PC-3 (cell line): Measurements from ENCODE around the gene SH3BP5.

Source experiments
- EZH2 ChIP-seq: fragments of 300-600 bp; sonication (generic); IDR thresholded peaks from one replicate; pipeline ENCODE4 v1.6.1; 2017; ENCODE audit warnings: antibody characterized with exemption, mild to moderate bottlenecking, low read length; ENCODE audit not compliant: unreplicated experiment
- EZH2phosphoT487 ChIP-seq: fragments of 300-600 bp; sonication (generic); IDR thresholded peaks from 2 replicates; pipeline ENCODE4 v1.6.1; 2018; ENCODE audit warnings: mild to moderate bottlenecking, antibody characterized with exemption, low read length, borderline replicate concordance
- TF ChIP-seq, protein P1 (sequence below): fragments of 300-600 bp; sonication (generic); conservative IDR thresholded peaks from 2 replicates; pipeline ENCODE4 v1.5.1; 2017; ENCODE audit warnings: antibody characterized with exemption, low read depth, mild to moderate bottlenecking, low read length

GRCh38 chr3:15346516-15346915 lies 14.1 kb upstream of the SH3BP5 start:
- TF ChIP-seq, protein P1, sequence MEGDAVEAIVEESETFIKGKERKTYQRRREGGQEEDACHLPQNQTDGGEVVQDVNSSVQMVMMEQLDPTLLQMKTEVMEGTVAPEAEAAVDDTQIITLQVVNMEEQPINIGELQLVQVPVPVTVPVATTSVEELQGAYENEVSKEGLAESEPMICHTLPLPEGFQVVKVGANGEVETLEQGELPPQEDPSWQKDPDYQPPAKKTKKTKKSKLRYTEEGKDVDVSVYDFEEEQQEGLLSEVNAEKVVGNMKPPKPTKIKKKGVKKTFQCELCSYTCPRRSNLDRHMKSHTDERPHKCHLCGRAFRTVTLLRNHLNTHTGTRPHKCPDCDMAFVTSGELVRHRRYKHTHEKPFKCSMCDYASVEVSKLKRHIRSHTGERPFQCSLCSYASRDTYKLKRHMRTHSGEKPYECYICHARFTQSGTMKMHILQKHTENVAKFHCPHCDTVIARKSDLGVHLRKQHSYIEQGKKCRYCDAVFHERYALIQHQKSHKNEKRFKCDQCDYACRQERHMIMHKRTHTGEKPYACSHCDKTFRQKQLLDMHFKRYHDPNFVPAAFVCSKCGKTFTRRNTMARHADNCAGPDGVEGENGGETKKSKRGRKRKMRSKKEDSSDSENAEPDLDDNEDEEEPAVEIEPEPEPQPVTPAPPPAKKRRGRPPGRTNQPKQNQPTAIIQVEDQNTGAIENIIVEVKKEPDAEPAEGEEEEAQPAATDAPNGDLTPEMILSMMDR = no peak
- TF ChIP-seq EZH2phosphoT487 (no peak), EZH2 (no peak)
